ENCODE measurements around the gene TMCC2. TPM values are rescaled to one million over a fixed set of nuclear protein-coding genes. Genes with fewer than 3 reads are reported as not detected.

The TMCC2 gene
- total and polyA plus RNA-seq, 2 of the 8 experiments (the other 6 are each of a cell fraction or from before 2014, with no cell fraction given), result 6.7 to 6.8 TPM

DNA sequence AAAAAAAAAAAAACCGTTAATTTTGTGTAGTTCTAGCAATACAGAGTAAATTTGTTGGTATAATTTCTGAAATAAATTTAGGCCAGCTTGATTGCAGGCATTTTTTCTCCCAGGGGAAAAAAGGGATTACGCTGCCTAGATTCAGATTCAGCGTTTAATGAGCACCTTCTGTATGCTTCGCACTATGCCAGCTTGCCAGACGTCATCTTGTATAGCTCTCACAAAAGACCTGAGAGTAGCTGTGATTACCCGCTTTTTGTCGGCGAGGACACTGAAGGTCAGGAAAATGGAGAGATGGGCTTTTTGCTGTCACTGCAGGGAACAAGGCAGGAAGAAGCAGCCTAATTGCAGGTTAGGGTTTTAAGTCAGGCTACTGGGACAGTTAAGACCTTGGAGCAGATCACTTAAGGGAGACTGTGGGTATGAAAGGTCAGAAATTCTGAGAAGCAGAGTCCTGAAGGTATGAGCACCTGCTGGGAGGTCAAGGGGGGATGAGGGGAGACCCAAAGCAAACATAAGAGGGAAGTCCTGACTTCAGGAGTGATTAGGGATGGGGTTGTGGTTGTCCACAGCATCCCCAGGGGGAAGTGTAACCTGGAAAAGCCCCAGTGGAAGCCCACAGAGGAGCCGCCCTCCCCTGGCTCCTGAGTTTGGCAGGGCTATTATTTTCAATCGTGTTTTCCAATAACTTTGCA is 39.0 kb downstream of the TMCC2 start (continued):
- TF ChIP-seq TAF7 (optimal IDR thresholded peaks at IDR 0.05; ENCODE audit: borderline replicate concordance, low read depth, low read length) (no peak), EP300 (IDR thresholded peaks at IDR 0.05; ENCODE audit: borderline replicate concordance in 1 of 2, low read depth in 2 of 2, low read length in 2 of 2) (no peak), HDAC2 (IDR thresholded peaks at IDR 0.05; ENCODE audit: borderline replicate concordance in 1 of 2, low read depth in 2 of 2, low read length in 2 of 2) (no peak), TAF1 (IDR thresholded peaks at IDR 0.05; ENCODE audit: low read depth, low read length) (no peak)

Data from H1 (cell line).